GM23338 (cell line): ENCODE measurements around the gene SHISA7. TPM values are rescaled to one million over a fixed set of nuclear protein-coding genes. Genes with fewer than 3 reads are reported as not detected.
A peak's percentile ranks its signal among the peaks of the same experiment; 100 is the strongest.

Source experiments
- ATAC-seq: fragments of 200-7000 bp; cut with Tn5 transposase; 3 replicates; pipeline ENCODE4 v1.9.1; 2020
- DNase-seq: peaks from one replicate; pipeline ENCODE4 v3.0.0-alpha.2; 2015; ENCODE audit warnings: low spot score
- H2AFZ ChIP-seq: fragments of 200-600 bp; sonication (generic); 2 replicates; pipeline ENCODE4 v1.8.0; 2016; ENCODE audit warnings: antibody characterized with exemption, mild to moderate bottlenecking, moderate library complexity
- H3F3A ChIP-seq: fragments of 200-600 bp; sonication (generic); replicated peaks from 2 replicates; pipeline ENCODE4 v1.8.0; 2017; ENCODE audit warnings: antibody characterized with exemption, mixed run types, low read depth
- H3K27ac ChIP-seq: fragments of 200-600 bp; sonication (generic); 2 replicates; pipeline ENCODE4 v1.6.1; 2016; ENCODE audit warnings: low read depth
- H3K27me3 ChIP-seq: fragments of 200-600 bp; sonication (generic); 2 replicates; pipeline ENCODE4 v1.8.0; 2016; ENCODE audit warnings: mild to moderate bottlenecking, mixed run types, moderate library complexity; ENCODE audit not compliant: insufficient read depth
- H3K36me3 ChIP-seq: fragments of 200-600 bp; sonication (generic); 2 replicates; pipeline ENCODE4 v1.8.0; 2016; ENCODE audit warnings: mild to moderate bottlenecking; ENCODE audit not compliant: insufficient read depth
- H3K4me1 ChIP-seq: fragments of 200-600 bp; sonication (generic); 2 replicates; pipeline ENCODE4 v1.8.0; 2016; ENCODE audit warnings: mild to moderate bottlenecking, moderate library complexity; ENCODE audit not compliant: insufficient read depth
- H3K4me2 ChIP-seq: fragments of 200-600 bp; sonication (generic); 2 replicates; pipeline ENCODE4 v1.7.1; 2017; ENCODE audit warnings: mixed run types
- H3K4me3 ChIP-seq: fragments of 200-600 bp; sonication (generic); 2 replicates; pipeline ENCODE4 v1.6.1; 2016; ENCODE audit warnings: mixed run types
- H3K79me2 ChIP-seq: fragments of 200-600 bp; sonication (generic); replicated peaks from 2 replicates; pipeline ENCODE4 v1.8.0; 2017; ENCODE audit warnings: mild to moderate bottlenecking; ENCODE audit not compliant: insufficient read depth
- H3K9me2 ChIP-seq: fragments of 200-600 bp; sonication (generic); 2 replicates; pipeline ENCODE4 v1.8.0; 2017; ENCODE audit not compliant: insufficient read depth
- H4K20me1 ChIP-seq: fragments of 200-600 bp; sonication (generic); replicated peaks from 2 replicates; pipeline ENCODE4 v1.8.0; 2017; ENCODE audit warnings: mild to moderate bottlenecking; ENCODE audit not compliant: insufficient read depth
- H3K27ac Mint-ChIP-seq: 2 replicates; pipeline ENCODE4 v1.8.0; 2020; ENCODE audit warnings: inconsistent platforms, mild to moderate bottlenecking, moderate library complexity, mixed read lengths
- H3K27me3 Mint-ChIP-seq: 3 replicates; pipeline ENCODE4 v1.8.0; 2022; ENCODE audit warnings: low read depth, mild to moderate bottlenecking, moderate library complexity, mixed read lengths, inconsistent platforms; ENCODE audit not compliant: insufficient read depth, poor library complexity
- H3K36me3 Mint-ChIP-seq: 3 replicates; pipeline ENCODE4 v1.8.0; 2021; ENCODE audit warnings: low read depth, mild to moderate bottlenecking, inconsistent platforms, moderate library complexity, mixed read lengths
- H3K4me1 Mint-ChIP-seq: 3 replicates; pipeline ENCODE4 v1.8.0; 2020; ENCODE audit warnings: mild to moderate bottlenecking, inconsistent platforms, mixed read lengths
- H3K4me3 Mint-ChIP-seq: 3 replicates; pipeline ENCODE4 v1.8.0; 2021; ENCODE audit warnings: moderate library complexity, mild to moderate bottlenecking, inconsistent platforms, mixed read lengths
- H3K9me3 Mint-ChIP-seq: 3 replicates; pipeline ENCODE4 v1.8.0; 2020; ENCODE audit warnings: moderate library complexity, mild to moderate bottlenecking, inconsistent platforms, mixed read lengths
- CREB1 ChIP-seq: fragments of 250-450 bp; sonication (Bioruptor Pico); IDR thresholded peaks from 2 replicates; pipeline ENCODE4 v1.5.0; 2020; ENCODE audit warnings: low read depth, mild to moderate bottlenecking, moderate library complexity
- EZH2 ChIP-seq: fragments of 200-600 bp; sonication (generic); IDR thresholded peaks from one replicate; pipeline ENCODE4 v1.8.0; 2017; ENCODE audit warnings: antibody characterized with exemption, mild to moderate bottlenecking, low read depth; ENCODE audit not compliant: unreplicated experiment
- EZH2phosphoT487 ChIP-seq: fragments of 200-600 bp; sonication (generic); IDR thresholded peaks from one replicate; pipeline ENCODE4 v1.8.1; 2018; ENCODE audit warnings: antibody characterized with exemption; ENCODE audit not compliant: unreplicated experiment
- NANOG ChIP-seq: IDR thresholded peaks from 2 replicates; pipeline ENCODE4 v1.6.1; 2016; ENCODE audit warnings: antibody characterized with exemption, borderline replicate concordance
- STAT1 ChIP-seq: IDR thresholded peaks from one replicate; pipeline ENCODE4 v1.6.1; 2016; ENCODE audit warnings: antibody characterized with exemption; ENCODE audit not compliant: unreplicated experiment
- ZNF114 ChIP-seq: fragments of 250-450 bp; sonication (Bioruptor Pico); IDR thresholded peaks from 2 replicates; pipeline ENCODE4 v1.5.0; 2020; ENCODE audit warnings: mild to moderate bottlenecking, moderate library complexity
- ZNF331 ChIP-seq: fragments of 250-450 bp; sonication (Bioruptor Pico); IDR thresholded peaks from 2 replicates; pipeline ENCODE4 v1.5.0; 2020; ENCODE audit warnings: low read depth, mild to moderate bottlenecking, moderate library complexity
- long read RNA-seq: library from polyadenylated mRNA; unstranded; transcript quantifications from one replicate; pipeline ENCODE4 v2.0.0, GENCODE V29; 2020; ENCODE audit not compliant: unreplicated experiment
- polyA plus RNA-seq: library from polyadenylated mRNA; unstranded; fragments of >200 nt; fragmentation: Nextera tagmentation; extraction: Ambion mirVana; gene quantifications from 2 replicates; pipeline ENCODE4 v1.2.1, GENCODE V29; 2016
- total RNA-seq: library from RNA; depleted of rRNA; stranded (reverse); fragments of >200 nt; shearing (Covaris generic); gene quantifications from 2 replicates; pipeline ENCODE4 v1.2.3, GENCODE V29; 2014; rRNA removed
- TF ChIP-seq, protein P1 (sequence below), 2 experiments: fragments of 200-600 bp in 1 of 2; sonication (generic) in 1 of 2; conservative IDR thresholded peaks; 2 replicates each; pipeline versions ENCODE4 v1.5.1 to v1.6.1; 2016 to 2017; ENCODE audit warnings: antibody characterized with exemption in 2 of 2, low read depth in 2 of 2, mild to moderate bottlenecking in 2 of 2, moderate library complexity in 1 of 2
- TF ChIP-seq, protein P2 (sequence below): fragments of 250-450 bp; sonication (Bioruptor Pico); IDR thresholded peaks from 2 replicates; pipeline ENCODE4 v1.5.0; 2020; ENCODE audit warnings: mild to moderate bottlenecking, moderate library complexity
- TF ChIP-seq, protein P3 (sequence below): IDR thresholded peaks from 2 replicates; pipeline ENCODE4 v1.6.1; 2016; ENCODE audit warnings: antibody characterized with exemption

SHISA7 gene
- total RNA-seq: 1.4 and 1.6 TPM in 2 replicates
- 0.32 and 0.37 TPM in 2 replicates for polyA plus RNA-seq
- long read RNA-seq: 0 reads

DNA sequence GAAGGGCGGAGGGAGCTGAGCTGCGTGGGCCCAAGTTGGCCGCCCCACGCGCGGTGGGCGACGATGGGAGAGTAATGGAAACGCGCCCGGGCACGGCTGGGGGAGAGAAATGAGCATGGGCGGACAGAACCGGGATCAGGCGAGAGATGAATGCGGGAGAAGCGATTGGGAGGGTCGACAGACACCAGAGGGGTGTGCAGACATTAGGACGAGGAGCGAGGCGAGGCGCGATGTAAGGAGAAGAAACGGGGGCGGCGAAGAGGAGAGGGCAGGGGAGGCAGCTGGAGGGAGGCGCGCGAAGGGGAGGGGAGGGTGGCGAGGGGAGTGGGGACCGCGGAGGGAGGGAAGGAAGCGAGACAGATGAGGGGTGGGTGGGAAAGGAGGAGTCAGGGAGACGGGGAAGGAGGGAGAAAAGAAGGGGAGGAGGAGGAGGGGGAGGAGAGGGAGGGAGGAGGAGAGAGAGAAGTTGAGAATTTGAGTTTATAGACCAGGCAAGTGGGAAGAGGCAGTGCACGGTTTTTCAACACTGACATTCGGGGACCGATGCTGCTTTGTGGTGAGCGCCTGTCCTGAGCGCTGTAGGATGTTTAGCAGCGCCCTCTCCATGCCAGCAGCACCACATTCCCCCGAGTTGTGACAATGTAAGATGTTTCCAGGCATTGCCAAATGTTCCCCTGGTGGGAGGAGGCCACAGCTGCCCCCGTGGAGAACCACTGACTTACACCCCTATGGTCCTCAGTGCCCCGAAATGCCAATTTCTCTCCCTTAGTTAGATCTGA is at the start of gene SHISA7:
Gene SHISA7, minus strand, starts transcription at position 256 of the 779 bp plus-strand sequence. CDS start 437 bp downstream, outside the sequence.
- peak; percentile 2; the same call in 2 of the 3 replicates for ATAC-seq
- Mint-ChIP-seq H3K36me3 (no peaks in the 10 kb centered on the region; the same call in 2 of the 3 replicates), H3K9me3 (no peaks in the 10 kb centered on the region; the same call in none of the 3 replicates), H3K27ac (no peak within 1 kb of the TSS), H3K4me3 (peak within 1 kb of the TSS; percentile 76), H3K4me1 (peaks cover 22% of the 10 kb centered on the region), H3K27me3 (peaks cover 76% of the 10 kb centered on the region)
- no peaks in the 10 kb centered on the region for H3K9me2 ChIP-seq
- H4K20me1 ChIP-seq: no peaks in the 10 kb centered on the region
- TF ChIP-seq ZNF114 (no peak), EZH2 (peak; percentile 66), EZH2phosphoT487 (no peak)
- H3K4me2 ChIP-seq: peak within 1 kb of the TSS; percentile 87
- H3K4me3 ChIP-seq: peak within 1 kb of the TSS; percentile 67
- no peak within 1 kb of the TSS for H3K27ac ChIP-seq
- H3K4me1 ChIP-seq: peaks cover 12% of the 10 kb centered on the region; the same call in 1 of the 2 replicates
- H3K36me3 ChIP-seq: no peaks in the 10 kb centered on the region
- H3F3A ChIP-seq: peaks cover 14% of the 10 kb centered on the region
- H2AFZ ChIP-seq: no peak within 1 kb of the TSS
- no peaks in the 10 kb centered on the region for H3K79me2 ChIP-seq
- peak; percentile 69 for DNase-seq
- peaks cover 94% of the 10 kb centered on the region for H3K27me3 ChIP-seq

DNA sequence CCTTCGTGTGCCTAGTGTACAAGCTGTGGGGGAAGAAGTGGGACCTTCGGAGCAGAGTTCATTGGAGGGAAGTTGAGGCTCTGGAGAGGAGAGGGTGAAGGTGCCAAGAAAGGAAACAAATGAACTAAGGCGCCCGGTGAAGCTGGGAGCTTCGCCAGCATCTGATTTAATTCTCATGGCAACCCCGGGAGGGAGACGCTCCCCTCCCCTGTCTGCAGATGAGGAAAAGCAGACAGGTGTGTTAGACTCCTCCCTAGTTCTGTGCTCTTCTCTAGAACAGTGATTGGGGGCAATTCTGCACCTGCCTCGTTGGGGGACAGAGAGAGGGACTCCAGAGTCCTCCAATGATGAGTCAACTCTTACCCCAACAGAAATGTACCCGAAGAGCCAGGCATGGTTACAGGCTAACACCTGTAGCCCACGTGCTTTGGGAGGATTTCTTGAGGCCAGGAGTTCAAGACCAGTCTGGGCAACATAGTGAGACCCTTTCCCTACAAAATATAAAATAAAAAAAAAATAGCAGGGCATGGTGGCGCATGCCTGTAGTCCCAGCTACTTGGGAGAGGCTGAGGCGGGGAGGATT is 49.4 kb upstream of the SHISA7 start:
- Histone ChIP-seq H3K27me3 (no peaks in the 10 kb centered on the region), H3K79me2 (no peaks in the 10 kb centered on the region), H3K4me2 (no peak overlapping the region), H3K36me3 (no peaks in the 10 kb centered on the region), H3K27ac (no peak overlapping the region), H3K9me2 (no peaks in the 10 kb centered on the region), H3F3A (peaks cover 4% of the 10 kb centered on the region), H2AFZ (no peak overlapping the region), H3K4me3 (no peak overlapping the region), H4K20me1 (no peaks in the 10 kb centered on the region), H3K4me1 (peaks cover 14% of the 10 kb centered on the region; the same call in 1 of the 2 replicates)
- H3K9me3 Mint-ChIP-seq: no peaks in the 10 kb centered on the region; the same call in 1 of the 3 replicates
- no peak overlapping the region for H3K4me3 Mint-ChIP-seq
- peaks cover 7% of the 10 kb centered on the region for H3K27me3 Mint-ChIP-seq
- H3K36me3 Mint-ChIP-seq: no peaks in the 10 kb centered on the region
- ATAC-seq (no peak), DNase-seq (no peak)
- no peak overlapping the region for H3K27ac Mint-ChIP-seq
- H3K4me1 Mint-ChIP-seq: peaks cover 25% of the 10 kb centered on the region
- TF ChIP-seq ZNF114 (no peak), STAT1 (no peak), ZNF331 (CRISPR knock-in tag) (no peak), EZH2 (no peak), NANOG (no peak), CREB1 (no peak)
- TF ChIP-seq, protein P1, sequence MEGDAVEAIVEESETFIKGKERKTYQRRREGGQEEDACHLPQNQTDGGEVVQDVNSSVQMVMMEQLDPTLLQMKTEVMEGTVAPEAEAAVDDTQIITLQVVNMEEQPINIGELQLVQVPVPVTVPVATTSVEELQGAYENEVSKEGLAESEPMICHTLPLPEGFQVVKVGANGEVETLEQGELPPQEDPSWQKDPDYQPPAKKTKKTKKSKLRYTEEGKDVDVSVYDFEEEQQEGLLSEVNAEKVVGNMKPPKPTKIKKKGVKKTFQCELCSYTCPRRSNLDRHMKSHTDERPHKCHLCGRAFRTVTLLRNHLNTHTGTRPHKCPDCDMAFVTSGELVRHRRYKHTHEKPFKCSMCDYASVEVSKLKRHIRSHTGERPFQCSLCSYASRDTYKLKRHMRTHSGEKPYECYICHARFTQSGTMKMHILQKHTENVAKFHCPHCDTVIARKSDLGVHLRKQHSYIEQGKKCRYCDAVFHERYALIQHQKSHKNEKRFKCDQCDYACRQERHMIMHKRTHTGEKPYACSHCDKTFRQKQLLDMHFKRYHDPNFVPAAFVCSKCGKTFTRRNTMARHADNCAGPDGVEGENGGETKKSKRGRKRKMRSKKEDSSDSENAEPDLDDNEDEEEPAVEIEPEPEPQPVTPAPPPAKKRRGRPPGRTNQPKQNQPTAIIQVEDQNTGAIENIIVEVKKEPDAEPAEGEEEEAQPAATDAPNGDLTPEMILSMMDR (conservative IDR thresholded peaks at IDR 0.05; ENCODE audit: low read depth in 2 of 2): no peak
- TF ChIP-seq, protein P2, sequence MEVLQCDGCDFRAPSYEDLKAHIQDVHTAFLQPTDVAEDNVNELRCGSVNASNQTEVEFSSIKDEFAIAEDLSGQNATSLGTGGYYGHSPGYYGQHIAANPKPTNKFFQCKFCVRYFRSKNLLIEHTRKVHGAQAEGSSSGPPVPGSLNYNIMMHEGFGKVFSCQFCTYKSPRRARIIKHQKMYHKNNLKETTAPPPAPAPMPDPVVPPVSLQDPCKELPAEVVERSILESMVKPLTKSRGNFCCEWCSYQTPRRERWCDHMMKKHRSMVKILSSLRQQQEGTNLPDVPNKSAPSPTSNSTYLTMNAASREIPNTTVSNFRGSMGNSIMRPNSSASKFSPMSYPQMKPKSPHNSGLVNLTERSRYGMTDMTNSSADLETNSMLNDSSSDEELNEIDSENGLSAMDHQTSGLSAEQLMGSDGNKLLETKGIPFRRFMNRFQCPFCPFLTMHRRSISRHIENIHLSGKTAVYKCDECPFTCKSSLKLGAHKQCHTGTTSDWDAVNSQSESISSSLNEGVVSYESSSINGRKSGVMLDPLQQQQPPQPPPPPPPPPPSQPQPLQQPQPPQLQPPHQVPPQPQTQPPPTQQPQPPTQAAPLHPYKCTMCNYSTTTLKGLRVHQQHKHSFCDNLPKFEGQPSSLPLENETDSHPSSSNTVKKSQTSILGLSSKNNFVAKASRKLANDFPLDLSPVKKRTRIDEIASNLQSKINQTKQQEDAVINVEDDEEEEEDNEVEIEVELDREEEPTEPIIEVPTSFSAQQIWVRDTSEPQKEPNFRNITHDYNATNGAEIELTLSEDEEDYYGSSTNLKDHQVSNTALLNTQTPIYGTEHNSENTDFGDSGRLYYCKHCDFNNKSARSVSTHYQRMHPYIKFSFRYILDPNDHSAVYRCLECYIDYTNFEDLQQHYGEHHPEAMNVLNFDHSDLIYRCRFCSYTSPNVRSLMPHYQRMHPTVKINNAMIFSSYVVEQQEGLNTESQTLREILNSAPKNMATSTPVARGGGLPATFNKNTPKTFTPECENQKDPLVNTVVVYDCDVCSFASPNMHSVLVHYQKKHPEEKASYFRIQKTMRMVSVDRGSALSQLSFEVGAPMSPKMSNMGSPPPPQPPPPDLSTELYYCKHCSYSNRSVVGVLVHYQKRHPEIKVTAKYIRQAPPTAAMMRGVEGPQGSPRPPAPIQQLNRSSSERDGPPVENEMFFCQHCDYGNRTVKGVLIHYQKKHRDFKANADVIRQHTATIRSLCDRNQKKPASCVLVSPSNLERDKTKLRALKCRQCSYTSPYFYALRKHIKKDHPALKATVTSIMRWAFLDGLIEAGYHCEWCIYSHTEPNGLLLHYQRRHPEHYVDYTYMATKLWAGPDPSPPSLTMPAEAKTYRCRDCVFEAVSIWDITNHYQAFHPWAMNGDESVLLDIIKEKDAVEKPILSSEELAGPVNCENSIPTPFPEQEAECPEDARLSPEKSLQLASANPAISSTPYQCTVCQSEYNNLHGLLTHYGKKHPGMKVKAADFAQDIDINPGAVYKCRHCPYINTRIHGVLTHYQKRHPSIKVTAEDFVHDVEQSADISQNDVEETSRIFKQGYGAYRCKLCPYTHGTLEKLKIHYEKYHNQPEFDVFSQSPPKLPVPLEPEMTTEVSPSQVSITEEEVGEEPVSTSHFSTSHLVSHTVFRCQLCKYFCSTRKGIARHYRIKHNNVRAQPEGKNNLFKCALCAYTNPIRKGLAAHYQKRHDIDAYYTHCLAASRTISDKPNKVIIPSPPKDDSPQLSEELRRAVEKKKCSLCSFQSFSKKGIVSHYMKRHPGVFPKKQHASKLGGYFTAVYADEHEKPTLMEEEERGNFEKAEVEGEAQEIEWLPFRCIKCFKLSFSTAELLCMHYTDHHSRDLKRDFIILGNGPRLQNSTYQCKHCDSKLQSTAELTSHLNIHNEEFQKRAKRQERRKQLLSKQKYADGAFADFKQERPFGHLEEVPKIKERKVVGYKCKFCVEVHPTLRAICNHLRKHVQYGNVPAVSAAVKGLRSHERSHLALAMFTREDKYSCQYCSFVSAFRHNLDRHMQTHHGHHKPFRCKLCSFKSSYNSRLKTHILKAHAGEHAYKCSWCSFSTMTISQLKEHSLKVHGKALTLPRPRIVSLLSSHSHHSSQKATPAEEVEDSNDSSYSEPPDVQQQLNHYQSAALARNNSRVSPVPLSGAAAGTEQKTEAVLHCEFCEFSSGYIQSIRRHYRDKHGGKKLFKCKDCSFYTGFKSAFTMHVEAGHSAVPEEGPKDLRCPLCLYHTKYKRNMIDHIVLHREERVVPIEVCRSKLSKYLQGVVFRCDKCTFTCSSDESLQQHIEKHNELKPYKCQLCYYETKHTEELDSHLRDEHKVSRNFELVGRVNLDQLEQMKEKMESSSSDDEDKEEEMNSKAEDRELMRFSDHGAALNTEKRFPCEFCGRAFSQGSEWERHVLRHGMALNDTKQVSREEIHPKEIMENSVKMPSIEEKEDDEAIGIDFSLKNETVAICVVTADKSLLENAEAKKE (CRISPR knock-in tag): no peak
- TF ChIP-seq, protein P3, sequence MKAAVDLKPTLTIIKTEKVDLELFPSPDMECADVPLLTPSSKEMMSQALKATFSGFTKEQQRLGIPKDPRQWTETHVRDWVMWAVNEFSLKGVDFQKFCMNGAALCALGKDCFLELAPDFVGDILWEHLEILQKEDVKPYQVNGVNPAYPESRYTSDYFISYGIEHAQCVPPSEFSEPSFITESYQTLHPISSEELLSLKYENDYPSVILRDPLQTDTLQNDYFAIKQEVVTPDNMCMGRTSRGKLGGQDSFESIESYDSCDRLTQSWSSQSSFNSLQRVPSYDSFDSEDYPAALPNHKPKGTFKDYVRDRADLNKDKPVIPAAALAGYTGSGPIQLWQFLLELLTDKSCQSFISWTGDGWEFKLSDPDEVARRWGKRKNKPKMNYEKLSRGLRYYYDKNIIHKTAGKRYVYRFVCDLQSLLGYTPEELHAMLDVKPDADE: no peak
